T1000 (cell line): ENCODE measurements around the gene HERC3.

ENCODE experiments used
- DNase-seq: peaks from one replicate; lab custom pipeline; 2025; ENCODE audit warnings: mixed read lengths; lab: John Stamatoyannopoulos, UW

The HERC3 gene

DNA sequence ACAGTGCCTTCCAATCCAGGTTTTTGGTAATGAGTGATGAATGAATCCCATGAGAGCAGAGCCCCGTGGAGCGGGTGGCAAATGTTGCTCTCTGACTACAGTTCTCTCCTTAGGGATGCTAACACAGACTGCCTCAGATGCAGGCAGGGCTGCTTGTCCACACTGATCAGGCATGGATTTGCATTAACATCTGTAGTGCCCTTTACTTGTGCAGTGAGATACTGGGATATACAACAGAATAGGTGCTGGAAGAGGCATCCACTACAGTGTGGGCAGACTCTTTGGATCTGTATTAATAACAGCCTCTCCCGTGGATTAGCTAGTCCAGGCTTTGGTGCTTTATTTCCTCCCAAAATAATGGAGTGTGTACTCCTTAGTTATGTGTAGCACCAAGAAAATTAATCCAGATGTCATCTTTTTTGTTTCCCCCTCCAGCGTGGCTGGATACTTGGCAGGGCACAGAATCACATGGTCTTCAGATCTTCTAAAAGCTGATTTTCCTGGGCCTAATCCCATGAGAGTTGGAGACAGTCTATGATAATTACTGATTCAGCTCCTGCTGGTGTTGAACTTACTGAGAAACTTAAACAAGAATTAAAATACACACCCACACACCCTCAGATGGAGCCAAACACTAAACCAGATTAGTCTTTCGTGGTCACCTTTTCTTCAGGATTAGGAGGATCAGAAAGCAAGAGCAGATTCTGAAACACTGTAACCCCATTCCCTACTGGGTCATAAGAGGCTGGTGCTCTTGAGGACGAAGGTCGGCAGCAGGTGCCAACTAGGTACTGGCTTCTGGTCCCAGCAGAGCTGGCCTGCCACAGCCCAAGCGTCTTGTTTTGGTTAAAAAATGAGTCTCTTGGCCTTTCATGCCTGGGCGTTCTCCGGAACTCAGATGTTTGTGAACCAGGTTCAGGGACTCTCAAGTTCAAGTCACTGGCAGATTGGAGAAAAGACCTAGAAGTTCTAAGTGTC, 128.5 kb downstream of the HERC3 start:
- no peak for DNase-seq

DNA sequence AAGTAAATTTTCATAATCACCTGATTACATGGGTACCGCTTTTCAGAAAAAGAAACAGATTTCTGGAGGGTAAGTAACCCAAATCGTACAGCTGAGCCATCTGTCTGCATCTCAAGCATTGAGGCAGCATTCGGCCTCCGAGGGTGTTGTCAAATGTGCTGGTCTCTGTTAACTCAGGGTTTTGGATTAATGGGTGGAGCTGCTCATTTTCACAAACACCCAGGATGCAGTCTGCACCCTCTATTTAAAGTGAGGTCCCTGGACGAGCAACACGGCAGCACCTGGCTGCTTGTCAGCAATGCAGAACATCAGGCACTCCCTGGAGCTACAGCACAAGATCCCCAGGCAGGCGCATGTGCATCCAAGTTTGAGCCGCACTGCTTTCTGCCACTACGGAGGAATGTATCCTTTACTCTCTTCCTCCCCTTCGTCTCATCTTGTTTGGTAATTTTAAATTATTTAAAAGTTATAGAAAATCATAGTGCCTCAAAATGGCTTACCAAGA, 130.0 kb downstream of the HERC3 start:
- DNase-seq: no peak

- DNase-seq: no peak
Measured at GRCh38 chr4:88722828-88723227, 130.5 kb downstream of the HERC3 start.

DNA sequence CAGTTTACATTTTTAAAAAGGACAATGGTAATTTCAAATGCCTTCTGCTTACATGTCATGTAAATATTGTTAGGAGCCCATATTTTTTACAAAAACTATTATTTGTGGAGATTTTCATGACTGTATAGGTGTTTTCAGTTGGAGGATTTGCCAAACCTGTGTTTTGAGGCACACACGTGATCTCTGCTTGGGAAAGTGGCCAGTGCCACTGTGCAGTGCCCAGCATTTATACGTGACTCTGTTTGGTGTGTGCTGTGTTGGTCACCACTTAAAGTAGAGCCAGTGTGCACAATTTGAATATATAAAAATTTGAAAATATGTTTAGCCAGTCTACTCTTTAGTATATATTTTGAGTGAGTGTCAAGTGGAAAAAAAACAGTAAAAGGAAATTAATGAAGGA, 132.1 kb downstream of the HERC3 start:
- no peak for DNase-seq

- no peak for DNase-seq
Measured at GRCh38 chr4:88725143-88725542, 132.9 kb downstream of the HERC3 start.

DNA sequence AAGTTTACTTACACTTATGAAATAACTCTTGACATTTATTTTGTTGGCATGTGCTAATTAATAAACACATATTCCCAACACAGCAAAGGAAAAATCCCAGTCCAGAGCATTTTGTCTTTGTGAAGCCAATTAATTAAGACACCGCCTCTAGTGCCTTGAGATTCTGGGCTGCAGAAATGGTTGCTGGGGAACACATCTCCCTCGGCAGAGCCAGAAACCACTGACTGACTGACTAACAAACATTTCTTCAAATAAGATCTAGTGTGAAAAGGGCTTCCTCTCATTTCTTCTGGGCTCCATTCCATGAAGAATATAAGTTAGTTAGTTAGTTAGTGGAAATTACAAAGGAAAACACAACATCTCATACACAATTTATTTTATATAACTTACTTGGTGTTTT, 133.7 kb downstream of the HERC3 start:
- no peak for DNase-seq

DNA sequence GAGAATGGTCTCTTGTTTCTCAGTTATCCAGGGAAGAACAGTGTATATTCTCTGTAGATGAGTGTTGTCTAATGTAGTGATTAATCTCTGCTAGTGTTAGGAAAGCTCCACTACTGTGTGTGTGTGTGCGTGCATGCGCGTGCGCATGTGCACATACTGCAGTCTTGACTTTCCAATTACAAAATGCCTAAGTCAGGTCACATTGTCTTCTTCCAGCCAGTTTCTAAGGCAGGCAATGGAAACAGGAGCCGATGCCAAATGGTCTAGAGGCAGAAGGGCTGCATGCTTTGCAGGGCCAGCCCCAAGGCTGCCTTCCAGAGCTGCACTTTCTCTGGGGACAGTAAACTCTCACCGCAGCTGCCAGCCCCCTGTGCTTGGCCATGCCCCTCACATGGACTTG, 135.9 kb downstream of the HERC3 start:
- no peak for DNase-seq

DNA sequence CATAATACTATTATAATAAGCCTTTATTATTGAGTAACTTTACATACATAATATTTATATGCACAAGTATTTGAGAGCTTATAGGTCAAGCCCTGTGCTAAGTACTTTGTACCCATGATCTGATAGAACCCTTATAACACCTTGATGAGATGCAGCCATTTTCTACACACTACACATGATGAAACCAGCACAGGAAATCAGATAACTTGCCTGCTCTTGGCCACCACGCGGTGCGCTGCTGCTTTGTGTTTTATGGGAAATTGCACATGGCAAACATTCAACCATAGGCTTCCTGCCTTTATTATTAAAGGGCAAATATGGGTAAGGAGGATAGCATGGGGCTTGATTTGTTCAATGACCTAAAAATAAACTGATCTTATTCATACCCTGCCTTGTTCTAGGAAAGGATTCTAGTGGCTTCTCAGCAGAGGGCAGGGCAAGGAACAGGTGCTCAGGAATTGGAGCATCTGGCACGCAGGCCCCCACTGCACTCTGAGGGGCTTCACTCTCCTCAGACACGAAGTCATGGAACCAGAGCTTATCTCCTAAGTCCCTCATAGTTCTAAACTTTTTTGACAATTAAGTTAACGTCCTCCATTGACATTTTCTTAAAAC, 137.0 kb downstream of the HERC3 start:
- DNase-seq: no peak

GRCh38 chr4:88730811-88731210, 138.5 kb downstream of the HERC3 start:
- no peak for DNase-seq

GRCh38 chr4:88731381-88731780, 139.1 kb downstream of the HERC3 start:
- DNase-seq: no peak

- no peak for DNase-seq
Measured at GRCh38 chr4:88732714-88733368, 140.6 kb downstream of the HERC3 start.

GRCh38 chr4:88734403-88734949, 142.2 kb downstream of the HERC3 start:
- no peak for DNase-seq

GRCh38 chr4:88735564-88735963, 143.3 kb downstream of the HERC3 start:
- no peak for DNase-seq

DNA sequence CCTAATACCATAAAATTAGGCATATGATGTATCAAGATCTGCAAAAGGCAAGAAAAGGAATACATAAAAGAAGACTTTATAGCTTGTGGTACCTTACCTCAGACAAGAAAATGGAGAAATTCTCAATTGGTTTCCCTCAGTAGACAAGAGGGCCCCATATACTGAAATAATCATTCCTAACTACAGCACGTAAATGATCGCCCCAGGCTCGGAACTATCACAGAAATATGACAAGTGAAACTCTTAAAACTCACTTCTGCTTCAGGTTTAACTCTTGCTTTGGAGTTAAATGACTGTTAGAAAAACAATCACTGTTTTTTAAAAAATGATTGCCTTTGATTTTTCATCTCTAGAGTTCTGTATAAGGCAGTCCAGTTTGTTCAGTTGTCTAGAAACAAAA, 144.0 kb downstream of the HERC3 start:
- DNase-seq: no peak

DNA sequence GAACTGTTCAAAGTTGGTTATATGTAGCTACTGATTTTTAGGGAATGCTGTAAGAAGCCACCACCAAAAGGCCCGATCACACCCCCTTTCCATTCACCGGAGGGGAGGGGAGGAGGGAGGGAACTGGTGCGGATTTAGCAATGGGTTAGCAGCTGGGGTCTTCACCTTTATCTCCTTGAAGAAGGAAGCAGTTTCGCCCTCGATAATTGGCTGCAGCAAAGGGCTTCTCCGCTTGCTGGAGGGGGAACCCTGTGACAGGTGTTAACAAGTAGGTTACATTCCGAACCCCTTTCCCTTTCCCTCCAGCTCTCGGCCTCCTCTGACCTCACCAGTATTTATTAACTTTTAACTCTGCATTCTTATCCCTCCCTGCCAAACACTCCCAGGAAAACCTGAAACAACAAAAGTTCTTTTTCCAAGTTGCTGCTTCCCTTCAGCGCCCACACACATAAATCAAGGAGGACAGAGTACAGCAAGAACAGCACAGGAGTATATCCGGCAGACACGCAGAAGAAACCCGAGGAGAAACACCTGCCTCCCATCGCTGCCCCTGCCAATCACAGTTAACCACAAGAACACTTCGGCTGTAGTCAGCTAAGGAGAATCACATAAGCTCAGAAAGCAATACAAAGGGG, 145.1 kb downstream of the HERC3 start:
- DNase-seq: no peak

DNA sequence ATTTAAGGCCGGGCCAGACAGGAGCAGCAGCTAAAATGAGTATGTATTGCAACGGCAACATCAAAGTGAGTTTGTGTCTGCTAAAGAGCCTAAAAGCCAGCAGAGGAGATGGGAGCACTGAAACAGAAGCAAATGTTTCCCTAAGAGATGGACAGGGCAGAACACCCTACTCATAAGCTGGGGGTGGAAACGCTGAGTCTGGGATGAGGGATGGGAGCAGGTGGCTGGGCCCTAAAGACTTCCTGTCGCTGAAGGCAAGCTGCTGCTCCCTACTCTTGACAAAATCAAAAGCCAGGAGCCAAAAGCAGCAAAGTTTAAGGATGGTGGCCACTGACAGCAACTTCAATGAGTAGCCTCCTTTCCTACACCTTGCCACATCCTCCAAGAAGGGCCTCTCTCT, 145.9 kb downstream of the HERC3 start:
- DNase-seq: no peak

GRCh38 chr4:88742561-88742960, 150.3 kb downstream of the HERC3 start:
- no peak for DNase-seq

DNA sequence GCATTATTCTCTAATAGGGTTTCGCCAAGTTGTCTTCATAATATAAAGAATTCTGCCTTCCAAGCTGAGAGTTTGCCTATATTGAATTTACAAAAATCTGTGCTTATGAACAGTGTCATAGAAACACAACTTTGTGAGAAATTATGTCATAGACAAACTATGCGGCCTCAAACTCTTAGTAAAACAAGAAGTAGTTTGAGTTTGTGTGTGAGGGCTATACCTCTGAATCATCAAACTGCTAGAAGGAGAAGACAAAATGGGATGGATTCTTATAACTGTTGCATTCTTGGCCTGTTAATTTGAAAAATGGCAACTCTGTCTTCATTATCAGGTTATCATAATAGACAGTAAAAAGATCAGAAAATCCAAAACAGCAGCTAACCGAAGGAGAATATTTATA, 151.4 kb downstream of the HERC3 start:
- no peak for DNase-seq

GRCh38 chr4:88744609-88745008, 152.3 kb downstream of the HERC3 start:
- no peak for DNase-seq

DNA sequence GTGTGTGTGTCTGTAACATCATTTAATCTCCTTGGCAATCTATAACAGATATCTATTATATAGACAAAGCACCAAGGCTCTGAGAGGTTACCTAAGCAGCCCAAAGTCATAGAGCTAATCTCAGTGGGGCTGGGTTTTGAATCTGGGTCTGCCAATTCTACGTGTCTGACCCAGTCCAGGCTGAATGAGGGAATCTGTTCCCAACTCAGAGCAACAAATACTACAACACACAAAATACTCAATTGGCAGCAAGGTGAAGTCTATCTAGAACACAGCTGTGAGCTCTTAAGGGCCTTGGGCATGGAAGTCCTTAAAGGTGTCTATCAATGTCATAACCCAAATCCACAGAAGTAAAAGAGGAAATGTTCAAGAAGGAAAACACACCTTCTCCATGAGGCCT, 152.9 kb downstream of the HERC3 start:
- no peak for DNase-seq

- DNase-seq: no peak
Measured at GRCh38 chr4:88745581-88746163, 153.4 kb downstream of the HERC3 start.

GRCh38 chr4:88746206-88746605, 153.9 kb downstream of the HERC3 start:
- DNase-seq: no peak
